DOHH2 (cell line): ENCODE results near the gene RAB4A.

Experiments used
- CTCF ChIP-seq: fragments of 200-600 bp; sonication (generic); IDR thresholded peaks from one replicate; pipeline ENCODE4 v1.5.1; 2014; ENCODE audit warnings: antibody characterized with exemption, mild to moderate bottlenecking, low read depth, low read length; ENCODE audit not compliant: poor library complexity, severe bottlenecking
- EZH2phosphoT487 ChIP-seq: fragments of 200-600 bp; sonication (generic); IDR thresholded peaks from 2 replicates; pipeline ENCODE4 v1.6.1; 2017; ENCODE audit warnings: borderline replicate concordance, mild to moderate bottlenecking, antibody characterized with exemption, low read length, moderate library complexity, mixed read lengths

GRCh38 chr1:229222081-229222480 lies 48.8 kb upstream of the RAB4A start:
- TF ChIP-seq CTCF (no peak), EZH2phosphoT487 (no peak)
